NCI-H1694 (cell line): ENCODE measurements around the gene LCE2A.
A peak's percentile ranks its signal among the peaks of the same experiment; 100 is the strongest.
"Not testable (repeated sequence)": the region's sequence is repeated elsewhere in the genome, so short reads cannot be mapped to it uniquely, and the experiment has no call there.

Source experiments
- DNase-seq: peaks from one replicate; lab custom pipeline; 2025; lab: John Stamatoyannopoulos, UW

LCE2A gene, protein sequence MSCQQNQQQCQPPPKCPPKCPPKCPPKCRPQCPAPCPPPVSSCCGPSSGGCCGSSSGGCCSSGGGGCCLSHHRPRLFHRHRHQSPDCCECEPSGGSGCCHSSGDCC

DNA sequence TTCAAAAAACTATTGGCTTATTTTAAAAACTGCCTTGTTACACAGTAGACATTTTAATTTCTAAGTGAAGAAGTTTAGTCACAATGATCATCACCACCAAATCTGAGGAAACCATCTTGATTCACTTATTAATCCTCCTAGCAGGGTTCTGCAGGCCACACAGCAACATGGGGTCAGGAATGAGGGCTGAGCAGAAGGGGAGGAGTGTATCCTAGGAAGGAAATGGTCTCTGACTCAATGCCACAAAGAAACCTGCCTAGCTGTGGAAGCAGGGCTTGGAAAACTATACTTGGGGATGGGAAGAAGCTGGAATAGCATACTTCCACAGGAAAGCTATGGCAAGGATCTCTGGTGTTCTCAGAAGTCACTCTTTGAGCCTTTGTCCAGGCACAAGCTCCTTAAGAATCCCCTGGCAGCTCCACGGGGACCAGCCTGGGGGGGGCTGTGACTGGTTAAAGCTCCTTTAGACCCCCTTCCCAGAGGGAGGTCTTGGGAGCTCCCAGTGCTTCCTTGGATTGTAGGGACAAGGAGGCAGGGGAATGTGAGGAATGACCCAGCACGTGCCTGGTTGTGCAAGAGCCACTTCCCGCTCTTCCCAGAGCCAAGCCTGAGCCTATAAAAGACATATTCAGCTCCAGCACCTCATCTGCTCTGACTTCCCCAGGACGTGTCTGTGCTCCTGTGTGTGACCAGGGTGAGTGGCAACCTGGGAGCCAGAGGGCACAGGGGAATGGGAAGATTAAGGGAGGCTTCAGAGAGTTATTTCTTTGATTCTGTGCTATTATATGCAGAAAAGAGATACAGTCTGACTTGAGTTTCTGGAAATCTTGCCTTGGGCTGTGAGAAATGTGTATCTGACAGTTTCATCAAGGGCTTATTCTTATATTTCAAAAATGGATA, at the start of gene LCE2A:
Gene LCE2A, plus strand, starts transcription at position 645 of the 900 bp plus-strand sequence. CDS start 557 bp downstream, outside the sequence.
- no peak for DNase-seq

DNA sequence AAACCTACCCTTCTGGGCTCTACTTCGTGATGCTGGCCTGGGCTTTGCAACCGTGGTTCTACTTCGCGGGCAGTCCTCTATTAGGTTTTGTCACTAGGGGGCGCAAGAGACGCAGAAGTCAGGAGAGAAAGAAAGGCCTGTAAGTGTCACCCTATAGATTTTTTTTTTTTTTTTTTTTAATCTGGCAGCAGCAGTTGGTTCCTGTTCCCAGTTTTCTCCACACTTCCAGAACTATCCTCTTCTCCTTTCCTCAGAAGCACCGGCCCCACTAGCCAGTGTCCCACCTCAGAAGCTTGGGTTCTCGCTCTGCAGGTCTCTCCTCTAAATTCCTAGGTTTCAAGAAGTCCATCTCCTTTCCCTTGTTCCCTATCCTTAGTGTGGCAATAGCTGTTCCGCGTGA, 44.0 kb upstream of the LCE2A start:
- DNase-seq: peak; percentile 71

DNA sequence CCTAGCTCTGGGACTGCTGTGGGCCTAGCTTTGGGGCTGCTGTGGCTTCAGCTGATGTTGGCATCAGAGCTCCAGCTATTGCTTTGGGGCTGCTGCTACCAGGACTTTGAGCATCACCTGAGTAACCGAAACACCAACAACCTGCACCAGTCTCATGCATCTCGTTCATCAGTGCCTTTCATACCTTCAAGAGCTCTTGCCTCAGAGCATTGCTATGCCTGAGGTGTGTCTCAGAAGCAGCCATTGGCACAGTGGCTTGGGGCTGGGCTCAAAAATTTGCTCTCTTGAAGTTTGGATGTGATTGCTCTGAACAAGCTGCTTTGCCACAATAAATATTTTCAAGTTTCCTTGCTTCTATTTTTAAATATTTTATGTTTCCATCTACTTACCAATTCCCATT, 41.7 kb upstream of the LCE2A start:
- no peak for DNase-seq

DNA sequence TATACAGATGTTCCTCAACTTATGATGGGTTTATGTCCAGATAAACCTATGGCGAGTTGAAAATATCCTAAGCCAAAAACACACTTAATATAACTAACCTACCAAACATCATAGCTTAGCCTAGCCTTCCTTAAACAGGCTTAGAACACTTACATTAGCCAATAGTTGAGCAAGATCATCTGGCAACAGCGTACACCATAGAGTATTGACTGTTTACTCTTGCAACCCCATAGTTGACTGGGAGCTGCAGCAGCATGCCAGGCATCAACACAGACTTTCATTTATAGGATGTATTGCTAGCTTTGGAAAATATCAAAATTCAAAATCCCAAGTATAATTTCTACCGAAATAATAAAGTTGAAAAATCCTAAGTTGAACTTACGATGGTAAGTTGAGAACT, 40.5 kb upstream of the LCE2A start:
- DNase-seq: no peak

DNA sequence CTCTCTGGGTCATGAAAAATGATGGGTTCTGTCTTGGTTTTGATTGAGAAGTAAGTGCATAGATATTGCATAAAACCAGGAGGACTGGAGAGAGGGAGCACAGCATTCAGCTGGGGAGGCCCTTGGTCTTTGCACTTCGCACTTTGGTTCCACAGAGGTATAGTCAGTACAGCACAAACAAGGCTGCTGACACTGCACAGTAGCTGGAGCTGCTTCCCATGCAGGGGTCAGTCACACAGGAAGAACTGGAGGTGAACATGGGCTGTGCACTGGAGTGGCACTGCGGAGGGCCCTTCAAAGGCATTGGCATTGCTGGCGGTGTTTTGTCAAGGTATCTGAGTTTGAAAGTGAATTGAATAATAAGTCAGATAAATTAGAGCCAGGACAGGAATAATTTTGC, 39.5 kb upstream of the LCE2A start:
- DNase-seq: no peak

DNA sequence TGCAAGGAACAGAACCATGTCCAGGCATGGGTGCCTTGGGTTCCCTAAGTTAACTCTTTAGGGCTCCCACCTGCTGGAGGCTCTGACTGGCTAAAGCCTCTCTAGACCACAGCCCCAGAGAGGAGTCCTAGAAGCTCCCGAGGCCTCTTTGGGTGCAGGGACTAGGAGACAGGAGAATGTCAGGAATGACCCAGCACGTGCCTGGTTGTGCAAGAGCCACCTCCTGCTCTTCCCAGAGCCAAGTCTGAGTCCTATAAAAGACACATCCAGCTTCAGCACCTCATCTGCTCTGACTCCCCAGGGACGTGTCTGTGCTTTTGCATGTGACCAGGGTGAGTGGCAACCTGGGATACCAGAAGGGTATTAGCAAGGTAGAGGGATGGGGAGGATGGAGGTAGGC, 35.0 kb upstream of the LCE2A start, which contains the start of gene LCE2D:
Gene LCE2D, plus strand, starts transcription at position 283 of the 400 bp plus-strand sequence. CDS start 726 bp downstream, outside the sequence.
- DNase-seq: no peak

DNA sequence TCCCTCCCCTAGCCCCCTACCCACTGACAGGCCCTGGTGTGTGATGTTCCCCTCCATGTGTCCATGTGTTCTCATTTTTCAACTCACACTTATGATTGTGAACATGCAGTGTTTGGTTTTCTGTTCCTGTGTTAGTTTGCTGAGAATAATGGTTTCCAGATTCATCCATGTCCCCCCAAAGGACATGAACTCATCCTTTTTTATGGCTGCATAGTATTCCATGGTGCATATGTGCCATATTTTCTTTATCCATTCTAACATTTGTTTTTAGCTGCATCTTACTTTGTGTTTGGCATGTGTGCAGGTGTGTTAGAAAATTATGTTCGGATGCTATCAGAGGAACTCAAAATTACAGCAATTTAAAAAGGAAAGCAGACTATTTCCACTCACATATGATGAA, 32.0 kb upstream of the LCE2A start:
- not testable (repeated sequence) for DNase-seq

DNA sequence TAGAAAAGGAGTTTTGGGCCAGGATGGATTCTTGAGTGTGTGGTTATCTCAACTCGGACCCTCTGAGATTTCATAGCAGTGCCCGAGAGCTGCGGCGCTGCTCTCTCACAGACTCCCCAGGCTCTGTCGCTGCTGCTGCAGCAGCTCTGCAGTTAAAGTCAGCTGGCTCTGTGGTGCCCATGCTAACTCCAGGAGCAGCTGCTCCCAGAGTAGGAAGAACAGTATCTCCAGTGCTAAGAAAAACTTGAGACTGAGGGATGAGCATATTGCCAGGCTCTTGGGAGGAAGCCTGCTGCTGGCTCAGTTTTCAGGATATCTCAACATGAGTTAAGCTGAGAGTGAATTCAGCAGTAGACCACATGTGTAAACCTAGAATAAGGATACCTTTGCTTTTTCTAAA, 30.5 kb upstream of the LCE2A start:
- no peak for DNase-seq

DNA sequence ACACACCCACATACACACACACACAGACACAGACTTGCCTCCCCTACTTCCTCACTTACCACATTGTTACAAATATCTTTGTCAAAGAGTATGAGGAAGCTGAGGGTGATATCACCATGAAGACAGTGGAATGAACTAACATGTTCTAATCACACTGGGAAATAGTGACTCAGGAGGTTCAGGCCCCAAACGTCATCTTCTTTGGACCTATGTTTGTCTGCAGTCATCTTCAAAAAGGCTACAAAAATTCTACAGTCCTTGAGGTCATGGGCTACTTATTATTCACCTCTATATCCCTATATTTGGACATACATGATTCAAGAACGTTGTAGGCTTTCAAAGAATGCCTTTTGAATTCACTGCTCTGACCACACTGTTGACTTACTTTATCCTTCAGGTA, 25.1 kb upstream of the LCE2A start:
- no peak for DNase-seq

DNA sequence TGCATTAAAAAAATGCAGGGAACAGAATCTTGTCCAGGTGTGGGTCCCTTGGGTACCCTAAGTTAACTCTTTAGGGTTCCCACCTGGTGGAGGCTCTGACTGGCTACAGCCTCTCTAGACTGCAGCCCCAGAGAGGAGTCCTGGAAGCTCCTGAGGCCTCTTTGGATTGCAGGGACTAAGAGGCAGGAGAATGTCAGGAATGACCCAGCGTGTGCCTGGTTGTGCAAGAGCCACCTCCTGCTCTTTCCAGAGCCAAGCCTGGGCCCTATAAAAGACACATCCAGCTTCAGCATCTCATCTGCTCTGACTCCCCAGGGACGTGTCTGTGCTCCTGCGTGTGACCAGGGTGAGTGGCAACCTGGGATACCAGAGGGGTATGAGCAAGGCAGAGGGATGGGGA, 23.2 kb upstream of the LCE2A start, which contains the start of gene LCE2C:
Gene LCE2C, plus strand, starts transcription at position 297 of the 400 bp plus-strand sequence. CDS start 737 bp downstream, outside the sequence.
- DNase-seq: not testable (repeated sequence)

DNA sequence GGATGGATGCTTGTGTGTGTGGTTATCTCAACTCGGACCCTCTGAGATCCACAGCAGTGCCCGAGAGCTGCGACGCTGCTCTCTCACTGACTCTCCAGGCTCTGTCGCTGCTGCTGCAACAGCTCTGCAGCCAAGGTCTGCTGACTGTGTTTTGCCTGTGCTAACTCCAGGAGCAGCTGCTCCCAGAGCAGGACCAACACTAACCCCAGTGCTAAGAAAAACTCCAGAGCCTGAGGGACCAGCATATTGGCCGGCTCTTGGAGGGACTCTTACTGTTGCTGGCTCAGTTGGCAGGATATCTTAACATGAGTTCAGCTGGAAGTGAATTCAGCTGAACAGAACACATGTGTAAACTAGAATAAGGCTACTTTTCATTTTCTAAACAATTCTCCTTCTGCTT, 18.7 kb upstream of the LCE2A start:
- no peak for DNase-seq

DNA sequence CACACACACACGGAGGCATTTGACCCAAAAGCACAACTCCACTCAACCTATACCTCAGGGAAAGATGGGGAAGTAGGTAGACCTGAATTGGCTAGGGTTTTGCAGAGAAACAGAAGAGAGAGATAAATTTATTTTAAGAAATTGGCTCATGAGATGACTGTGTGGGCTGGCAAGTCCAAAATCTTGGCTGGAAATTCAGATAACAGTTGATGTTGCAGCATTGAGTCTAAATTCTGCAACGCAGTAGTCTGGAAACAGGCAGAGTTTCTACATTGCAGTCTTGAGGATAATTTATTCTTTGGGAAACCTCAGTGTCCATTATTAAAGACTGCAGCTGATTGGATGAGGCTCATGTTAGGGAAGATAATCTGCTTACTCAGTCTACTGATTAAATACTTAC, 16.5 kb upstream of the LCE2A start:
- no peak for DNase-seq

DNA sequence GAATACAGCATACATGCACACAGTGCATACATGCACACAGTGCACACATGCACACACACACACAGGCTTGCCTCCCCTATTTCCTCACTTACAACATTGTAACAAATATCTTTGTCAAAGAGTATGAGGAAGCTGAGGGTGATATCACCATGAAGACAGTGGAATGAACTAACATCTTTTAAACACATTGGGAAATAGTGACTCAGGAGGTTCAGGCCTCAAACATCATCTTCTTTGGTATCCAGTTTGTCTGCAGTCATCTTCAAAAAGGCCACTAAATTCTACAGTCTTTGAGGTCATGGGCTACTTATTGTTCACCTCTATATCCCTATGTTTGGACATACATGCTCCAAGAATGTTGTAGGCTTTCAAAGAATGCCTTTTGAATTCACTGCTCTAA, 14.3 kb upstream of the LCE2A start:
- no peak for DNase-seq

DNA sequence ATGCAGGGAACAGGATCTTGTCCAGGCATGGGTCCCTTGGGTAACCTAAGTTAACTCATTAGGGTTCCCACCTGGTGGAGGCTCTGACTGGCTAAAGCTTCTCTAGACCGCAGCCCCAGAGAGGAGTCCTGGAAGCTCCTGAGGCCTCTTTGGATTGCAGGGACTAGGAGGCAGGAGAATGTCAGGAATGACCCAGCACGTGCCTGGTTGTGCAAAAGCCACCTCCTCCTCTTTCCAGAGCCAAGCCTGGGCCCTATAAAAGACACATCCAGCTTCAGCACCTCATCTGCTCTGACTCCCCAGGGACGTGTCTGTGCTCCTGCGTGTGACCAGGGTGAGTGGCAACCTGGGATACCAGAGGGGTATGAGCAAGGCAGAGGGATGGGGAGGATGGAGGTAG, 12.3 kb upstream of the LCE2A start, which contains the start of gene LCE2B:
Gene LCE2B, plus strand, starts transcription at position 301 of the 400 bp plus-strand sequence. CDS start 721 bp downstream, outside the sequence.
- DNase-seq: not testable (repeated sequence)

DNA sequence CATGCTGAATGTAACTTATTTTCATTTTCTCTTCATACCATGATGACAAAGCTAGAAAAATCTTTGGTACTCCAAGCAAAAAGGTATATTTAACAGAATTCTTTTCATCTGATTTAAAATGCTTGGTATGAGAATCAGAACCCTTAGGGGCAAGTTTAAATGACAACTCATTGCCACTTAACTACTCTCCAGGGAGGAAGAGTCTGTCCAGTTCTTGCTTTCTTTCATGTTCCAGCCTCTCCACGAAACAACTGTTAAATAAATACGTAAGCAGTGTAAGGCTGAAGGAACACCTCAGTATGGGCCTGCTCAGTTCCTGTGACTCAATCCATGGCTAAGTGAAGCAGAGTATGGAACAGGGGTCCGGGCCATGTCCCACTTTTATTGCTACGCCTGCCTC, 1.6 kb downstream of the LCE2A start:
- no peak for DNase-seq

DNA sequence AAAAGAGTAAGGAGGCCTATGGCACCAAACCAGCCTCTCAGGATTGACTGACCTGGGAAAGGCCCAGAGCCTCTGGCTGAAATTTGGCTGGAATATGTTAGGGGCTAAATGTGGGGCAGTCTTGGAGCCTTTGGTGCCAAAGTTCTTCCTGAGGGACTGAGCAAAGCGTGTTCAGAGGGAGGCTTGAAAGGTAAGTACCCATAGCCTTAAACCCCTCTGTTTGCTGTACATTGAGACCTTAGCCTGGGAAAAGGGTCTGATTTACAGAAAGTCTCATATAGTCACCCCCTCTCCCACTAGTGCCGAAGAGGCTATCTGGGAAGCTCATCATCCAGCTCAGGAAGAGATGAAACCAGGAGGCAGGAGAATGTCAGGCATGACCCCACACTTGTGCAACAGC, 9.7 kb downstream of the LCE2A start, which contains the start of gene LCE4A:
Gene LCE4A, plus strand, starts transcription at position 301 of the 400 bp plus-strand sequence. CDS start 916 bp downstream, outside the sequence.
- DNase-seq: no peak

DNA sequence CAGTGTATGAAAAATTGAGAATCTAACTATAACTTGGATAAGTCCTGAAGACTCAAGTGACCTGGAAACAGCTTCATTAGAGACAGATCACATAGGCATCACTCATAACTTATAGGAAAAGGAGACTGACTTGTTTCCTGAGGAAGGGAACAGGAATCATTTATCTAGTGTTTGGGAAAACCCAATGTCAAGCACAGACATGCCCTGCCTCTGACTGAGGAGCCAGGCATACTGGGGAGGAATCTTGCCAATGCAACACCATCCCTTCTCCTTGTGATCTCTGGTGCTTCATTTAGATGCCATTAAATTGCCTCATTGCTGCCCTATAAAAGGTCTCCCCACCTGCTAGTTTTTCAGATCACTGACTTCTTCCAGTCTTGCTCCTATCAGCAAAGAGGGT, 20.1 kb downstream of the LCE2A start:
- DNase-seq: no peak

DNA sequence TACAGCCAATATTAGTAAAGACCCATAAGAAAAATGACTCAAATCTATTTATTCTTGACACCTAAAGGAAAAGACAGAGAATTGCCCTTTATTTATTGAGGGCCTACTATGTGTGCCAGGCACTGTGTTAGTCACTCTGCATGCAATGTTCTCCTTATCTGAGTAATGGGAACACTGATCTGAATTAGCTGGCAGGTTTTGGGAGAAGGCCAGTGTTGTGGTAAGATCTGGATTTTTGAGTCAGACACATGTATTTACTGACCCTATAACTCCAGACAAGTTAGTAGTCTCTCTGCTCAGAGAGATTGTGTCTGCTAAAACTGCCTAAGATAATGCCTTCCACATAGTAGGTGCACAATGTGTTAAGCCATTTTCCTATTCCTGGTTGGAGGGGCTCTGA, 27.1 kb downstream of the LCE2A start:
- no peak for DNase-seq

DNA sequence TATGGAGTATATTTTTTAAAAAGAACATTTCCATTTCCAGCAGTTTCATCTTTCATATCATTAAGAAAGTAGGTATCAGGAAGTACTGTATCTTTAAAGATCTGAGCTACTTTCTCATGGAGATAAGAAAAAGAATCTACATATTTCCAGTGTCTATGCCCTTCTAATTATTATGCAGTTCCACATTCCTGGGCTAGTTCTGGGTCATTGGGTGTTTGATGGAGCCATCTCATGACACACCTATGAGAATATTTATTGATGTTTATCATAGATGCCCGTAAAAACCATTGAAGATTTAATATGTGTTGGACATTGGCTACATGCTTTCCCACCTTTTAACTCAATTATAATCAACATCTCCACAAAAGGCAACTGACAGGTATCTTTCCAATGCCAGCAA, 30.8 kb downstream of the LCE2A start:
- DNase-seq: no peak

DNA sequence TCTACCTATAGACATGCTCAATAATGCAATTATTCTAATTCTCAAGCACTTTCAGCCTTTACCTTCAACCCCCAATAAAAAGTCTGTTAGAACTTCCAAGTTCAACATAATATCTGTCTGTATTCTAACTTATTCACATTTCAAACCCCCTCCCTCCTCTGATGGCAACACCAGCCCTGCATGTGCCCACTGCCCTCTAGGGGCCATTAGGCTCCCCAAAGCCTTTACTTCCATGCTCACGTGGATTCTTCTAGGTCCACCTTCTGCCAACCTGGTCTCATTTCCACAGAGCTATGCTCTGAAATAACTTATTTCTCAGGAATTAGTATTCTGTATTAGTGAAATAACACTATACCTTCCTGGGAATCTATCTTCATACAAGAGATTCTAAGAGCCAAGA, 37.5 kb downstream of the LCE2A start:
- no peak for DNase-seq

DNA sequence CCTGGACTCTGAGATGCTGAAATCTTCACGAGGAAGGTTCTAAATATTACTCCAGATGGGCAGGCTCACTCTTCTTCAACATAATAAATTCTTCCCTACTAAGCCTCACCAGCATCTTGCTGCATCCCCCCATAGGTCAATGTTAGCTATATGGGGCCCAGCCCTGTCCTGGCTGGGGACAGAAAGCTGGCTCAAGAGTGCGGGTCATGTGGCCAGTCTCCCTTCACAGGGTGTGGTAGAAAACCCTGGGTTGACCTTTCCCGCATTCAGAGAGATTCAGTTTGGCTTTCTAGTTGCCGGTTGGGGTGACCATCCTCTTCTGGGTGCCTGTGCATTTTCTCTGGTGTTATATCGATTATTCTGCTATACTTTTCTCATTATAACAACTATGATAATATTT, 39.9 kb downstream of the LCE2A start:
- no peak for DNase-seq

DNA sequence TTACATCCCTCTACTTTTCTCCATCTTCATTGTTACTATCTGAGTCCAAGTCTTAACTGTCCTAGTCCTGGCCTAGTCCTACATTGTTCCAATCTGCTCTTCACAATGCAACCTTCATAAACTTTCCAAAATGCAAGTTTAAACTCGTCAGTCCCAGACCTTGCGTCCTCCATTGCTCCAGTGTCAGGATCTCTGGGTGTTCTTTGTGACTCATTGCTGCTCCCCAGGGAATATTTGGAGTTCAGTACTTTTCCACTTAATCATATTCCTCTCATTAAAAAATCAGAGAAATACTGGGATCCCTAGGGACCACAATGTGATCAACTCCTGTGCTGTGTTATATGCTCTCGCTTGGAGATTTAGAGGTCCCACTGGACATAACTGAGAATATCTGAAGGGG, 41.7 kb downstream of the LCE2A start:
- DNase-seq: no peak

DNA sequence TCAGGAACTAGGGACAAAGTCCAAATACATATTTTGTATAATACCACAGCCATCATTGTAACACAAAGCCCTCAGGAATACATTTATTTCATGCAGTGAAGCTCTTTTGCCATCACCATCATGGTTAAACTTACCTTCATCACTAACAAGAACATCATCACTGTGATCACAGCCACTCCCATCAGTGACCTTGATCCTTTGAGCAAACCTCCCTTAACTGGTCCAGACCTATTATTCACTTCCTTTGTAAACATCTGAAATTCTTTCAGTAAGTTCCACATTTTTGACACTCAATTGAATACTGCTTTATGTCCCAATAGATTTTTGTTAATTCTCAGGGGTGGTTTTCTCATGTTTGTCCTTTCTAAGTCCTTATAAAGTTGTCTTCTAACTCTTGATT, 43.5 kb downstream of the LCE2A start:
- no peak for DNase-seq
